CD4-positive, alpha-beta T cell (primary cell): ENCODE results near the gene CPNE4. TPM values are rescaled to one million over a fixed set of nuclear protein-coding genes. Genes with fewer than 3 reads are reported as not detected.

ENCODE experiments used
- ATAC-seq: fragments of 200-7000 bp; cut with Tn5 transposase; one replicate; pipeline ENCODE4 v1.10.0; 2022; ENCODE audit warnings: mild to moderate bottlenecking; ENCODE audit not compliant: poor library complexity
- CTCF ChIA-PET: fragments of 350-600 bp; sonication (Branson Sonifier 250); formaldehyde crosslinking; loops from one replicate; lab custom pipeline; 2021; ENCODE audit warnings: antibody characterized with exemption, inconsistent platforms; lab: Charles Lee
- POLR2A ChIA-PET: fragments of 350-600 bp; sonication (Branson Sonifier 250); formaldehyde crosslinking; loops from one replicate; lab custom pipeline; 2021; ENCODE audit warnings: antibody characterized with exemption, inconsistent platforms; lab: Charles Lee
- DNase-seq, 14 experiments: peaks; one replicate each; pipeline ENCODE4 v3.0.0-alpha.2; 2013 to 2020; ENCODE audit warnings: mixed read lengths in 2 of 14
- H3K27ac ChIP-seq, 2 donors: one replicate each; pipeline versions ENCODE4 v1.5.1 to v1.7.0; 2013; ENCODE audit warnings: low read length in 2 of 2, low read depth in 1 of 2, mild to moderate bottlenecking in 1 of 2
- H3K27me3 ChIP-seq, 2 experiments: 1 replicate in 1 of 2; 2 replicates in 1 of 2; pipeline versions ENCODE4 v1.6.1 to v1.7.0; 2013; ENCODE audit warnings: low read length in 2 of 2, control low read depth in 1 of 2, mild to moderate bottlenecking in 1 of 2, moderate library complexity in 1 of 2; ENCODE audit not compliant: insufficient read depth in 2 of 2, control insufficient read depth in 1 of 2
- H3K36me3 ChIP-seq: one replicate; pipeline ENCODE4 v1.6.1; 2013; ENCODE audit warnings: low read length, control low read depth; ENCODE audit not compliant: insufficient read depth
- H3K4me1 ChIP-seq: one replicate; pipeline ENCODE4 v1.6.1; 2013; ENCODE audit warnings: low read length, control low read depth; ENCODE audit not compliant: insufficient read depth
- H3K4me3 ChIP-seq: one replicate; pipeline ENCODE4 v1.5.1; 2013; ENCODE audit warnings: mild to moderate bottlenecking, low read length, moderate library complexity
- H3K9me3 ChIP-seq, 2 experiments: 1 replicate in 1 of 2; 2 replicates in 1 of 2; pipeline versions ENCODE4 v1.6.1 to v1.7.0; 2013; ENCODE audit warnings: low read length in 2 of 2, mild to moderate bottlenecking in 2 of 2, control low read depth in 1 of 2, moderate library complexity in 1 of 2; ENCODE audit not compliant: control insufficient read depth in 1 of 2, insufficient read depth in 1 of 2
- H3K27ac Mint-ChIP-seq: one replicate; pipeline ENCODE4 v1.8.0; 2020; ENCODE audit warnings: mixed read lengths
- H3K27me3 Mint-ChIP-seq: one replicate; pipeline ENCODE4 v1.8.0; 2021; ENCODE audit warnings: mixed read lengths
- H3K36me3 Mint-ChIP-seq: one replicate; pipeline ENCODE4 v1.8.0; 2021; ENCODE audit warnings: low read depth, mixed read lengths
- H3K4me1 Mint-ChIP-seq: one replicate; pipeline ENCODE4 v1.8.0; 2021; ENCODE audit warnings: low read depth, mixed read lengths
- H3K4me3 Mint-ChIP-seq: one replicate; pipeline ENCODE4 v1.8.0; 2020; ENCODE audit warnings: mild to moderate bottlenecking, mixed read lengths
- H3K9me3 Mint-ChIP-seq: one replicate; pipeline ENCODE4 v1.8.0; 2020; ENCODE audit warnings: mixed read lengths
- intact Hi-C, 2 experiments: fragments of 100-400 bp; cut with DNase I in 1 of 2; cut with micrococcal nuclease in 1 of 2; formaldehyde crosslinking; loops; one replicate each; pipeline versions ENCODE4 v1.15.1 to v1.9.0; 2023 to 2025; cut with DNase I, micrococcal nuclease
- total RNA-seq, 174 experiments: library from RNA in 2 of 174; stranded (reverse) in 2 of 174; gene quantifications; one replicate each; pipeline ENCODE4 v1.2.3 and lab custom pipeline; 2021 to 2026
- TF ChIP-seq, protein P1 (sequence below): fragments of 200-600 bp; IDR thresholded peaks from one replicate; pipeline ENCODE4 v1.8.0; 2022; ENCODE audit warnings: antibody characterized with exemption, mild to moderate bottlenecking

Gene CPNE4
- total RNA-seq, 2 experiments from 2014 or later, result not detected

GRCh38 chr3:132022914-132023313, 11.9 kb downstream of the CPNE4 start:
- TF ChIP-seq, protein P1, sequence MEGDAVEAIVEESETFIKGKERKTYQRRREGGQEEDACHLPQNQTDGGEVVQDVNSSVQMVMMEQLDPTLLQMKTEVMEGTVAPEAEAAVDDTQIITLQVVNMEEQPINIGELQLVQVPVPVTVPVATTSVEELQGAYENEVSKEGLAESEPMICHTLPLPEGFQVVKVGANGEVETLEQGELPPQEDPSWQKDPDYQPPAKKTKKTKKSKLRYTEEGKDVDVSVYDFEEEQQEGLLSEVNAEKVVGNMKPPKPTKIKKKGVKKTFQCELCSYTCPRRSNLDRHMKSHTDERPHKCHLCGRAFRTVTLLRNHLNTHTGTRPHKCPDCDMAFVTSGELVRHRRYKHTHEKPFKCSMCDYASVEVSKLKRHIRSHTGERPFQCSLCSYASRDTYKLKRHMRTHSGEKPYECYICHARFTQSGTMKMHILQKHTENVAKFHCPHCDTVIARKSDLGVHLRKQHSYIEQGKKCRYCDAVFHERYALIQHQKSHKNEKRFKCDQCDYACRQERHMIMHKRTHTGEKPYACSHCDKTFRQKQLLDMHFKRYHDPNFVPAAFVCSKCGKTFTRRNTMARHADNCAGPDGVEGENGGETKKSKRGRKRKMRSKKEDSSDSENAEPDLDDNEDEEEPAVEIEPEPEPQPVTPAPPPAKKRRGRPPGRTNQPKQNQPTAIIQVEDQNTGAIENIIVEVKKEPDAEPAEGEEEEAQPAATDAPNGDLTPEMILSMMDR, result no peak
- intact Hi-C loops, result no loop called here
- Mint-ChIP-seq H3K27ac (no peak overlapping the region), H3K4me1 (no peaks in the 10 kb centered on the region), H3K4me3 (no peak overlapping the region), H3K36me3 (no peaks in the 10 kb centered on the region), H3K9me3 (no peaks in the 10 kb centered on the region), H3K27me3 (peaks cover 21% of the 10 kb centered on the region)
- H3K4me1 ChIP-seq, result no peaks in the 10 kb centered on the region
- no peaks in the 10 kb centered on the region for H3K27me3 ChIP-seq
- no peak overlapping the region for H3K4me3 ChIP-seq
- H3K27ac ChIP-seq, result no peak overlapping the region
- DNase-seq, result no peak
- H3K36me3 ChIP-seq, result no peaks in the 10 kb centered on the region
- POLR2A ChIA-PET, result no interaction called here
- CTCF ChIA-PET, result no interaction called here
- no peak for ATAC-seq
- H3K9me3 ChIP-seq, result no peaks in the 10 kb centered on the region

DNA sequence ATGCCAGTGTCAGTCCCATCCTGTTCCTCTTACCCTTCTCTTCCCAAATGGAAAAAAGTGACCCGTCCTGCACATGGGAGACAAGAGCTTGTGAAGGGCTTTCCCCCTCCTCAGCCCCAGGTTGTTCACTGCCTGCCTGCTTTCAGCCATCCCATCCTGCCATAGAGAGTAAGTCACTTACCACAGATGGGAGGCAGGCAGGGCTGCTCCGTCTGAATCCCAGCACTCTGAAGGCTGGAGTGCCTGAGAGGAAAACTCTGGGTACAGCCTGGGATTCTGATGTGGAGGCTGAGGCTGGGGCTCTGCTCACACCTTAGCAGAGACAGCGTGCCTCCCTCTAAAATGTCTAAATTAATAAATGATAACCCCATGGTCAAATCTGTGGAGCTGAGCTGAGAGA, 14.8 kb downstream of the CPNE4 start:
- Mint-ChIP-seq H3K4me3 (no peak overlapping the region), H3K36me3 (no peaks in the 10 kb centered on the region), H3K9me3 (no peaks in the 10 kb centered on the region), H3K27ac (no peak overlapping the region), H3K27me3 (peaks cover 20% of the 10 kb centered on the region), H3K4me1 (no peaks in the 10 kb centered on the region)
- H3K4me3 ChIP-seq, result no peak overlapping the region
- no peaks in the 10 kb centered on the region for H3K9me3 ChIP-seq
- intact Hi-C loops, result no loop called here
- ATAC-seq, result no peak
- no peak for DNase-seq
- no peak overlapping the region for H3K27ac ChIP-seq
- no peaks in the 10 kb centered on the region for H3K36me3 ChIP-seq
- ChIA-PET POLR2A (no interaction called here), CTCF (no interaction called here)
- TF ChIP-seq, protein P1, result no peak
- no peaks in the 10 kb centered on the region for H3K4me1 ChIP-seq
- H3K27me3 ChIP-seq, result peaks cover 0 to 5% of the 10 kb centered on the region in 2 experiments

DNA sequence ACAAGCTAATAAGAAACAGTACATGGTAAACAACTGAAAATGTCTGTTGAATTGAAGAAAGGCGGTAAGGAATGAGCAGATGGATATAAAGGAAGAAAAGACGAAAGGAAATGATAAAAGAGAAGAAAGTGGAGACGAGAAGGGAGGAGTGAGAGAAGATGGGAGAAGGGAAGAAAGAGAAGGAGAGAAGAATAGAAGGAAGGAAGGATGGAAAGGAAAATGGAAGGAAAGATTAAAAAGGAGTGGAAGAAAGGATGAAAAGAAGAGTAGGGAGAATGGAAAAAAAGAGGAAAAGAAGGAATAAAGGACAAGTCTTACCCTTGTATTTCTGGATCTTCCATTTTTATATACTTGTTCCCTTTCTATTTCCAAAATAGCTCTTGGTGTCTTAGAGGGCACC, 17.7 kb downstream of the CPNE4 start:
- Mint-ChIP-seq H3K4me3 (no peak overlapping the region), H3K9me3 (no peaks in the 10 kb centered on the region), H3K36me3 (no peaks in the 10 kb centered on the region), H3K27me3 (peaks cover 27% of the 10 kb centered on the region), H3K27ac (no peak overlapping the region), H3K4me1 (no peaks in the 10 kb centered on the region)
- ChIA-PET POLR2A (no interaction called here), CTCF (no interaction called here)
- no peak overlapping the region for H3K27ac ChIP-seq
- intact Hi-C loops, result no loop called here
- TF ChIP-seq, protein P1, result no peak
- H3K9me3 ChIP-seq, result no peaks in the 10 kb centered on the region
- peaks cover 3 to 5% of the 10 kb centered on the region in 2 experiments for H3K27me3 ChIP-seq
- DNase-seq, result no peak
- H3K4me3 ChIP-seq, result no peak overlapping the region
- ATAC-seq, result no peak
- H3K36me3 ChIP-seq, result no peaks in the 10 kb centered on the region
- no peaks in the 10 kb centered on the region for H3K4me1 ChIP-seq
